HG03457 (cell line): Measurements from ENCODE around the gene OR13A1.
A peak's percentile ranks its signal among the peaks of the same experiment; 100 is the strongest.
"Not testable (repeated sequence)": the region's sequence is repeated elsewhere in the genome, so short reads cannot be mapped to it uniquely, and the experiment has no call there.

Experiments
- ATAC-seq: cut with Tn5 transposase; IDR thresholded peaks from one replicate; pipeline ENCODE4 v1.9.1; 2021; ENCODE audit warnings: moderate number of reproducible peaks; ENCODE audit not compliant: unreplicated experiment

The OR13A1 gene

GRCh38 chr10:45315508-45315907 is at the start of gene OR13A1:
OR13A1 (minus strand) TSS chr10:45315608; CDS start chr10:45304422, 11,186 bp downstream.
- ATAC-seq = no peak

GRCh38 chr10:45361983-45362799 is 46.8 kb upstream of the OR13A1 start:
- ATAC-seq = not testable (repeated sequence)

GRCh38 chr10:45358961-45359360 is 43.6 kb upstream of the OR13A1 start:
- ATAC-seq = not testable (repeated sequence)

- ATAC-seq = no peak
Measured at GRCh38 chr10:45355494-45355893, 40.1 kb upstream of the OR13A1 start.

- ATAC-seq = no peak
Measured at GRCh38 chr10:45354261-45354660, 38.9 kb upstream of the OR13A1 start.

GRCh38 chr10:45353186-45353585 is 37.8 kb upstream of the OR13A1 start:
- peak; percentile 54 for ATAC-seq

- ATAC-seq = not testable (repeated sequence)
Measured at GRCh38 chr10:45348196-45348765, 32.9 kb upstream of the OR13A1 start.

- not testable (repeated sequence) for ATAC-seq
Measured at GRCh38 chr10:45347464-45347863, 32.1 kb upstream of the OR13A1 start.

- ATAC-seq = not testable (repeated sequence)
Measured at GRCh38 chr10:45346652-45347335, 31.4 kb upstream of the OR13A1 start.

- ATAC-seq = not testable (repeated sequence)
Measured at GRCh38 chr10:45340420-45340819, 25.0 kb upstream of the OR13A1 start.

GRCh38 chr10:45339894-45340293 is 24.5 kb upstream of the OR13A1 start:
- ATAC-seq = no peak

- ATAC-seq = not testable (repeated sequence)
Measured at GRCh38 chr10:45331824-45332223, 16.4 kb upstream of the OR13A1 start.

GRCh38 chr10:45326864-45327263 is 11.5 kb upstream of the OR13A1 start:
- not testable (repeated sequence) for ATAC-seq

GRCh38 chr10:45325116-45325515 is 9.7 kb upstream of the OR13A1 start:
- ATAC-seq = no peak

GRCh38 chr10:45319702-45320101 is 4.3 kb upstream of the OR13A1 start:
- ATAC-seq = no peak

GRCh38 chr10:45313264-45313873 is 2.0 kb downstream of the OR13A1 start:
- ATAC-seq = no peak

GRCh38 chr10:45308707-45309106 is 6.7 kb downstream of the OR13A1 start:
- ATAC-seq = no peak

- ATAC-seq = no peak
Measured at GRCh38 chr10:45302573-45302972, 12.8 kb downstream of the OR13A1 start.

- not testable (repeated sequence) for ATAC-seq
Measured at GRCh38 chr10:45298341-45298955, 17.0 kb downstream of the OR13A1 start.

- no peak for ATAC-seq
Measured at GRCh38 chr10:45294681-45295080, 20.7 kb downstream of the OR13A1 start.

GRCh38 chr10:45286980-45287379 is 28.4 kb downstream of the OR13A1 start:
- ATAC-seq = no peak
